Activated CD8-positive, alpha-beta T cell treated with anti-CD3 and anti-CD28 coated beads, Interleukin-2, amount 10 ng/mL, durations not matched to agents 7 days and 5 days (primary cell): Measurements from ENCODE around the gene PPP6R1. TPM values are rescaled to one million over a fixed set of nuclear protein-coding genes. Genes with fewer than 3 reads are reported as not detected.

ENCODE experiments used
- ATAC-seq: fragments of 150-1000 bp; cut with Tn5 transposase; one replicate; pipeline ENCODE4 v1.10.0; 2021; ENCODE audit warnings: moderate library complexity
- CTCF ChIA-PET: fragments of 350-600 bp; sonication (Branson Sonifier 250); formaldehyde crosslinking; loops from one replicate; lab custom pipeline; 2021; ENCODE audit warnings: antibody characterized with exemption; lab: Charles Lee
- POLR2A ChIA-PET: fragments of 350-600 bp; sonication (Branson Sonifier 250); formaldehyde crosslinking; loops from one replicate; lab custom pipeline; 2021; ENCODE audit warnings: antibody characterized with exemption; lab: Charles Lee
- DNase-seq: peaks from one replicate; pipeline ENCODE4 v3.0.0-alpha.2; 2020
- H3K27ac Mint-ChIP-seq: one replicate; pipeline ENCODE4 v1.8.0; 2021; ENCODE audit warnings: mild to moderate bottlenecking, mixed read lengths
- H3K27me3 Mint-ChIP-seq: one replicate; pipeline ENCODE4 v1.8.0; 2021; ENCODE audit warnings: low read depth, mixed read lengths
- H3K36me3 Mint-ChIP-seq: one replicate; pipeline ENCODE4 v1.8.0; 2021; ENCODE audit warnings: low read depth, mixed read lengths
- H3K4me1 Mint-ChIP-seq: one replicate; pipeline ENCODE4 v1.8.0; 2021; ENCODE audit warnings: low read depth, mixed read lengths
- H3K4me3 Mint-ChIP-seq: one replicate; pipeline ENCODE4 v1.8.0; 2021; ENCODE audit warnings: mild to moderate bottlenecking, mixed read lengths
- H3K9me3 Mint-ChIP-seq: one replicate; pipeline ENCODE4 v1.8.0; 2022; ENCODE audit warnings: mixed read lengths; ENCODE audit not compliant: insufficient read depth
- total RNA-seq, 2 experiments: library from RNA; stranded (reverse); gene quantifications; one replicate each; pipeline ENCODE4 v1.2.3, GENCODE V29; 2021

The PPP6R1 gene
- total RNA-seq, 2 experiments from 2014 or later: 256 to 265 TPM

DNA sequence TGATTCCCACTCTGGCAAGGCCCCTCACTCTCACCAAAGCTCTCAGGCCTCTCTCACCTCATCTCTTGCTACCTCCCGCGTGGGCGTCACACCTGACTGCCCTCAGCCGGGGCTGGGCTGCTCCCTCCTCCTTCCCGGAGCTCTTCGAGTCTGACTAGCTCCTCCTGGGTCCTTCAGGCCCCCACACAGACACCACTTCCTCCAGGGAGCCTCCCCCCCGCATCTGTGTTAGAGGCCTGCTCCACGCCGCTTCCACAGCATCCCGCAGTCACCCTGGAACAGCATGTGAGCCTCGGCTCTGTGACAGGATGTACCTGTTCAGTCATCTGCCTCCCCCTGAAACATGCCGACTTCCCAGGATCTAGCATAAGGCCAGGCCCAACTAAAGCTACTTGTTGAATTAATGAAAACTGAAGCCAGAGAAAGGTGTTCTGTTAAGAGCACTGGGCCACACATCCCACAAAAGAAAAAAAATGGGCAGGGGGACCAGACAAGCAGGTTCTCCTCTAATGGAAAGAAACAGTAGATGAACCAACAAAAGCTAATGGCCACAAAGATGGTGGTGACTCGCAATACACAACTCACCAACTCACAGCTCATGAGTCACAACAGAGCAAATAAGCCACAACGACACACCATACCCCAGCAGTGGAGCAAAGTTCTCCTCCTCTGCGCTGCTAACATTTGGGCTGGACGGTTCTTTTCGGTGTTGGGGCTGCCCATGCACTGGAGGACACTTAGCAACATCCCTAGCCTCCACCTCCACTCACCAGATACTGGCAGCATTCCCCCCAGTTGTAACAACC, 3.0 kb downstream of the PPP6R1 start:
- ATAC-seq (no peak), DNase-seq (peak; percentile 69)
- POLR2A ChIA-PET: interaction anchor here (0.6 to 3.7 kb wide), 8 partner anchors 10 to 206 kb away, joined by 3 to 19 read pairs (median 6); partner anchors contain the start of genes HSPBP1, ISOC2, TMEM238 and UBE2S
- Mint-ChIP-seq H3K27me3 (no peaks in the 10 kb centered on the region), H3K9me3 (no peaks in the 10 kb centered on the region), H3K4me1 (peaks cover 56% of the 10 kb centered on the region), H3K36me3 (peaks cover 64% of the 10 kb centered on the region), H3K4me3 (peak overlapping the region; percentile 91), H3K27ac (peak overlapping the region; percentile 100)
- CTCF ChIA-PET: interaction anchor here (1.3 to 3.8 kb wide), 8 partner anchors 24 to 248 kb away, joined by 3 to 24 read pairs (median 8); partner anchors contain the start of genes HSPBP1, KMT5C and TMEM238

DNA sequence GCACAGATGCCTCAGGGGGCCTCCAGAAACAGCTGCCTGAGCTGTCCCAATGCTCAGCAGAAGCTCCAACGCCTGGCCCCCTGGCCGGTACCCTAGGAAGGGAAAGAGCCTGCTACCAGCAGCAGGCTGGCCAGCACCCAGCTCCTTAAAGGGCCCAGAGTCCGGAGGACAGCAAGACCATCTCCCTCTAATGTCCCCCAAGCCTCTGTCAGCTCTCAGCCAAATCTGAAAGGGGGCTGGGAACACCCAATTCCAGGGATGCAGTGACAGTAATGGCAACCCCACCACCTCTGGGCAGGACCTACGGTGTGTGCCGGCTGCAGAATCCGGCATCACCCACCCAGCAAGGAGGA, 4.2 kb downstream of the PPP6R1 start:
- Mint-ChIP-seq H3K27me3 (no peaks in the 10 kb centered on the region), H3K9me3 (no peaks in the 10 kb centered on the region), H3K4me1 (peaks cover 54% of the 10 kb centered on the region), H3K4me3 (peak overlapping the region; percentile 91), H3K36me3 (peaks cover 68% of the 10 kb centered on the region), H3K27ac (peak overlapping the region; percentile 100)
- ChIA-PET POLR2A (interaction anchor here (0.7 to 3.7 kb wide), 10 partner anchors 12 to 351 kb away, joined by 3 to 18 read pairs (median 4); partner anchors contain the start of genes HSPBP1, KMT5C, TMEM238 and UBE2S), CTCF (interaction anchor here (0.9 to 3.8 kb wide), 12 partner anchors 8 to 400 kb away, joined by 3 to 24 read pairs (median 6); partner anchors contain the start of genes HSPBP1, KMT5C, TMEM238 and ZNF784)
- no peak for ATAC-seq
- no peak for DNase-seq

DNA sequence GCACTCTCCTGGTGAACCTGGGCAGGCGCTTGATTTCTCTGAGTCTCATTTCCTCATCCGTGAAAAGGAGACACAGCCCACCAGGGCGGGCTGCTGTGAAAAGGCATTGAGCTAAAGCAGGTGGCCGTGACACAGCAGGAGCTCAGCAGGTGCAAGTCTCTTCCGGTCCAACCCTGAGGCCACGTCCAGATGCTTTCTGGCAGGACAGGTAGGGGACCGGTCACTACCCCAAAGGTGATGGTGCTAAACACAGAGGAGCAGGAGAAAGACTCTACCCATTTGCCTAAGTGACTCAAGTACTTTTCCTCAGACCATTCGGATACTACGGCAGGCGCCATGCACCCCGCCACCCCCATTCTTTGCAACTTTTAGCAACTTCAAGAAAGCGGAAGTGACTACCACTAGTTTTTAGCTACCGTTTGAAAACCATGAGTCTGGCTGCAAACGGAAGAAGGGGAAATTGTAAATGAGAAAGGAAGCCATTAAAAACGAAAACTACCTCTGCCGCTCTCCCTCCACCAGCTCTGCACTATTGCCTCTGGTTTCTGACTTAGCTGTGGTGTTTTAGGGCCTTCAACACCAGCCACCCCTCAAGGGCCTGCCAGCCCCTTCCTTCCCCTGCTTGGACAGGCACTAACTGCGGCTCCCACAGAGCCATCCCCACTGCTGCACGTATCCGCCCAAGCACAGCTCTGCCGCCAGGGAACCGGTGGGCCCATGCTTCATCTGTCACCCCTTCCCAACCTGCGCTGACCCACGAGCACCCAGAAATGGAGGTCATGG, 4.8 kb downstream of the PPP6R1 start:
- Mint-ChIP-seq H3K4me1 (peaks cover 51% of the 10 kb centered on the region), H3K27me3 (no peaks in the 10 kb centered on the region), H3K36me3 (peaks cover 68% of the 10 kb centered on the region), H3K9me3 (no peaks in the 10 kb centered on the region), H3K27ac (peak overlapping the region; percentile 100), H3K4me3 (peak overlapping the region; percentile 91)
- ATAC-seq (peak; percentile 29), DNase-seq (peak; percentile 80)
- ChIA-PET POLR2A (interaction anchor here (0.6 to 3.7 kb wide), 13 partner anchors 12 to 1821 kb away, joined by 3 to 18 read pairs (median 4); partner anchors contain the start of genes HSPBP1, KMT5C, TMEM238 and UBE2S), CTCF (interaction anchor here (0.7 to 3.8 kb wide), 13 partner anchors 9 to 400 kb away, joined by 3 to 24 read pairs (median 4); partner anchors contain the start of genes HSPBP1, KMT5C, TMEM238 and ZNF784)

DNA sequence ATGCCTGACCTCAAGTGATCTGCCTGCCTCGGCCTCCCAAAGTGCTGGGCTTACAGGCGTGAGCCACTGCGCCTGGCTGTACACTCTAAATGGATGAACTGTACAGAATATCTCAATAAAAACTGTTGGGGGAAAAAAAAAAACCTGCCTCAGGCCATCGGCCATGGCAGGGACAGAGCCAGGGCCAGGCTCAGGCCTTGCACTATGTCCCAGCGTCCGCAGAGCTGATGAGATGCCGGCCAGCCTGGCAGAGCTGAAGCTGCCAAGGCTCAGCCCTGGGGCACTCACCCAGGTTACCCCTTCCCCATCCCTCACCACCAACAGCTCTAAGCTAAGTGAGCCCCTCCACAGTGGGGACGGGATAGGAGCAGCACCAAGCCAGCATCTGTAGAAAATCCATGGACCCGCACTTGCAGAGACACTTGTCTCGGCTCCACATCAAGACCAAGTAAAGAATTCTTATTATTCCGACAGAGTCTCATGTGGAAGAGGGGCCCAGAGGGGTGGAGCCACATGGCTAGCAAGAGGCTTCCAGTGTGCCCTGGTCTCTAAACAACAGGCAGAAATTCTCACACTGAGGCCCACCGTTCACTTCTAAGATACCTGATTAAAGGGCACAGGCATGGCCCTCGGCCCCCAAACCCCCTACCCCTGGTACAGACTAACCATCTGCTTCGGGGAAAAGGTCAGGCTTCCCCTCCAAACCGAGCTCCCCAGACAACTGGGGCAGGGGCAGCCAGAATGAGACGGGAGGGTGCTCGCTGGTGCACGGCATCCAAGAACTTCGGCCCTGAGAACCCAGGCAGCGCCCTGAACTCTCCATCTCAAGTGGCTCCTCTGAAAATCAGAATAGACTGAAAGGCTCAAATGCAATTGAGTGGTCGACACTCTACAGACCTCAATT, 5.8 kb downstream of the PPP6R1 start:
- DNase-seq: no peak
- ChIA-PET CTCF (interaction anchor here (1.0 to 3.8 kb wide), 9 partner anchors 10 to 251 kb away, joined by 3 to 24 read pairs (median 7); partner anchors contain the start of genes HSPBP1, KMT5C and TMEM238), POLR2A (interaction anchor here (0.7 to 1.9 kb wide), 7 partner anchors 11 to 154 kb away, joined by 3 to 14 read pairs (median 4); partner anchors contain the start of genes KMT5C, TMEM238 and UBE2S)
- Mint-ChIP-seq H3K27me3 (no peaks in the 10 kb centered on the region), H3K36me3 (peaks cover 76% of the 10 kb centered on the region), H3K27ac (peak overlapping the region; percentile 100), H3K4me3 (peak overlapping the region; percentile 91), H3K4me1 (peaks cover 61% of the 10 kb centered on the region), H3K9me3 (no peaks in the 10 kb centered on the region)
- ATAC-seq: no peak

DNA sequence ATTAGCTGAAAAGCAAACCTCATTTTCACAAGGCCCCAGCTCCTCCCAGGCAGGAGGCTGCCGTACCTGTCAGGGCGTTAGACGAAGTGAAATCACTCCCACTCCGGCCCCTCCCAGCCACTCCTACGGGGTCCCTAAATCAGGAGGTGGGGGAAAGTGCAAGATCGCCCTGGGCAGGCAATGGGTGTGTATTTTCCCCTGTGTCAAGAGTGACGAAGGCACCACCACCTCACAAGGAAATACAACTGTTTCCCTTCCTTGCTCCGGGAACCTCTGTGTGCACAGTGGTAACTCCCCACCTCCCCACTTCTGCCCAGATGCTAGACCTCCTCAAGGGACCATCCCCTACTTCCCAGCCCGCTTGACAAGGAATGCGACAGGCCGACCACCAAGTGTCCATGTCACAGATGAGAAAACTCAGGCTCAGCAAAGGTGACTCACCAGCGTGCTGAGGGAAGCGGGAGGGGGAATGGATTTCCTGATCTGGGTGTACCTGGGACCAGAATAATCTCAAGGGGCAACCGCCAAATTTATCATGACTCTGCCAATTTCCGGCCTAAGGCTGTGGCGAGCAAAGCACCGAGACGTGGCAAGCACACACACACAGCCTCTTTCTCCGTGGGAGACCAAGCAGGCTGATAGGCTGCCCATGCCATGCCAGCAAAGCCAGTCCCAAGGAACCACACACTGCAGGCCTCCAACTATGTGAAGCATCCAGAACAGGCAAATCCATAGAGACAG, 7.3 kb downstream of the PPP6R1 start:
- no peaks in the 10 kb centered on the region for H3K9me3 Mint-ChIP-seq
- POLR2A ChIA-PET: interaction anchor here (0.9 kb wide), 1 partner anchor 8 kb away, joined by 3 read pairs; no protein-coding TSS in a partner anchor
- H3K27me3 Mint-ChIP-seq: no peaks in the 10 kb centered on the region
- peaks cover 60% of the 10 kb centered on the region for H3K4me1 Mint-ChIP-seq
- peak overlapping the region; percentile 97 for H3K27ac Mint-ChIP-seq
- CTCF ChIA-PET: interaction anchor here (1.0 to 1.8 kb wide), 4 partner anchors 41 to 252 kb away, joined by 3 to 6 read pairs (median 4); partner anchors contain the start of gene DNAAF3
- peaks cover 63% of the 10 kb centered on the region for H3K36me3 Mint-ChIP-seq
- ATAC-seq: peak; percentile 25
- H3K4me3 Mint-ChIP-seq: peak overlapping the region; percentile 91
- DNase-seq: peak; percentile 65

DNA sequence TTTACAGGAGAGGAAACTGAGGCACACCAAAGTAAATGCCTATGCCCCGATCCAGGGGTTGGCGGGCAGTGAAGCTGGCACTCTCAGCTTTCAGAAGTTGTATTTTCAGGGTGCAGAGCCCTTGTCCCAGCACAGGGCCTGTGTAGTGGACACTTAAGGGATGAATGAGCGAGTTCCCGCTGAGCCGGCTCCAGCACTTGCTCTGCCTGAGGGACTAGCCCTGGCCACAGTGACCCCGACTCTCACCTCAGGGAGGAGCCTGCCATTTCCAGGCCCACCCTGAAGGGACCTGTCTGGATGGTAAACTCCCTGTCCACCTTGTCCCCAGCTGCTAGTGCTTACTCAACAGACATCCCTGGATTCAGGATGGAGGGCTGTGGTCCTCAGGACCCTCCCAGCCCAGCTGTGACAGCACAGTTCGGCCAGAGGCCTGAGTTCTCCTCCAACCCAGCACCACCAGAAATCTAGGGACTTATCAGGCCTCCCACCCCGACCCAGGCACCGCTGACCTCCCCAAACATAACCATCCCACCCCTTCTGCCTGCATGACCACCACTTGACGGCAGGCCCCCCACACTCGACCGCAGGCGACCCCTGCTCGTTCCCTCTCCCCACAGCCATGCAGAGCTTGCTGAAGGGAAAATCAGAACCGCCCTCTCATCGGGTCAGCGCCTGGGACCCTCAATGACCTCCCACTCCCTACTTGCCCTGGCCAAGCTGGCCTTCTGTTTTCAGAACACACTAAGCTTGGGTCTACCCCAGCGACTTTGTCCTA, 8.4 kb downstream of the PPP6R1 start:
- peak overlapping the region; percentile 91 for H3K4me3 Mint-ChIP-seq
- H3K36me3 Mint-ChIP-seq: peaks cover 61% of the 10 kb centered on the region
- DNase-seq (no peak), ATAC-seq (no peak)
- H3K27me3 Mint-ChIP-seq: no peaks in the 10 kb centered on the region
- H3K4me1 Mint-ChIP-seq: peaks cover 50% of the 10 kb centered on the region
- H3K9me3 Mint-ChIP-seq: no peaks in the 10 kb centered on the region
- ChIA-PET CTCF (interaction anchor here (1.0 to 1.8 kb wide), 3 partner anchors 42 to 109 kb away, joined by 3 to 6 read pairs (median 3); partner anchors contain the start of gene DNAAF3), POLR2A (interaction anchor here (0.9 to 1.1 kb wide), 2 partner anchors 9 kb away, joined by 3 to 4 read pairs; partner anchors contain the start of gene PPP6R1)
- peak overlapping the region; percentile 97 for H3K27ac Mint-ChIP-seq

DNA sequence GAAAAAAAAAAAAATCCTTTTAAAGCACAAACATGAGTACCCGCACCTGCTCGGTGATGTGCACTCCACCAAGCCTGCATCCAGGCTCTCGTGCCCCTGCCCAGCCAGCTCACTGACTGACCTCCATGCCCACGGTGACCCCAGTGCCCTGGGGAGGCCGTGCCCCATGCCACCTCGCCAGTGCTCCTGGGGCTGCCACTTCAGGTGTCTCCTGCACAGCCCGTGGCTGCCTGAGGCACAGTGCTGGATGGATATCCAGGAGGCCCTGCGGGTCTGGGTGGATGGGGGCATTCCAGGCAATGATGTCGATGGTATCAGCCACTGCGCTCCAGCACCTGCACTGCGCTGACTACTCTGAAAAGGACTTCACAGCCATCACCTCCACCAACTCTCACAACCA, 9.0 kb downstream of the PPP6R1 start:
- CTCF ChIA-PET: interaction anchor here (1.8 kb wide), 1 partner anchor 42 kb away, joined by 6 read pairs; no protein-coding TSS in a partner anchor
- H3K4me1 Mint-ChIP-seq: peaks cover 50% of the 10 kb centered on the region

DNA sequence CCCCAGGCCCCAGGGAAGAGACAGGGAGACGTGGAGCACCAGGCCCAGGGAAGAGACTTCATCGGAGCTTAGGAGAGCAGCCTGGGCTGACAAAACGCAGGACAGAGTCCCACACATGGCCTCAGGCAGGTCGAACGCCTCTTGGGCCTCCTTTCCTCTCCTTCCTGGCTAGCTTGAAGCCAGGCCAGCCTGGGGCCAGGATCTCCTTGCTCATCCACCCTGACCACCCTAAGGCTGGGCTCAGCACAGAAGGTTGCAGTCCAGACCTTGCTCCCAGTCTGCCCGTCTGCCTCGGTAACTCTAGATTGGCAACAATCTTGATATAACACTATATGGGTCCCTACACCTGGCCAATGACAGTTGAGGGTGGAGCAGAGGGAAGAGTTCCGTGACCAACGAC, 10.1 kb downstream of the PPP6R1 start:
- H3K27me3 Mint-ChIP-seq: no peaks in the 10 kb centered on the region
- no peak for DNase-seq
- H3K4me3 Mint-ChIP-seq: no peak overlapping the region
- peaks cover 56% of the 10 kb centered on the region for H3K36me3 Mint-ChIP-seq
- ChIA-PET POLR2A (interaction anchor here (0.7 kb wide), 1 partner anchor 11 kb away, joined by 3 read pairs; the partner anchor contains the start of gene PPP6R1), CTCF (no interaction called here)
- ATAC-seq: no peak
- H3K27ac Mint-ChIP-seq: peak overlapping the region; percentile 74
- no peaks in the 10 kb centered on the region for H3K9me3 Mint-ChIP-seq
- H3K4me1 Mint-ChIP-seq: peaks cover 48% of the 10 kb centered on the region

More for the DNA sequence above, 9.0 kb downstream of the PPP6R1 start:
- POLR2A ChIA-PET: interaction anchor here (0.8 to 1.1 kb wide), 2 partner anchors 9 to 158 kb away, joined by 3 to 4 read pairs; partner anchors contain the start of genes PPP6R1 and UBE2S
- ATAC-seq: no peak
- Mint-ChIP-seq H3K27ac (no peak overlapping the region), H3K27me3 (no peaks in the 10 kb centered on the region), H3K9me3 (no peaks in the 10 kb centered on the region), H3K36me3 (peaks cover 56% of the 10 kb centered on the region), H3K4me3 (no peak overlapping the region)
- DNase-seq: no peak

DNA sequence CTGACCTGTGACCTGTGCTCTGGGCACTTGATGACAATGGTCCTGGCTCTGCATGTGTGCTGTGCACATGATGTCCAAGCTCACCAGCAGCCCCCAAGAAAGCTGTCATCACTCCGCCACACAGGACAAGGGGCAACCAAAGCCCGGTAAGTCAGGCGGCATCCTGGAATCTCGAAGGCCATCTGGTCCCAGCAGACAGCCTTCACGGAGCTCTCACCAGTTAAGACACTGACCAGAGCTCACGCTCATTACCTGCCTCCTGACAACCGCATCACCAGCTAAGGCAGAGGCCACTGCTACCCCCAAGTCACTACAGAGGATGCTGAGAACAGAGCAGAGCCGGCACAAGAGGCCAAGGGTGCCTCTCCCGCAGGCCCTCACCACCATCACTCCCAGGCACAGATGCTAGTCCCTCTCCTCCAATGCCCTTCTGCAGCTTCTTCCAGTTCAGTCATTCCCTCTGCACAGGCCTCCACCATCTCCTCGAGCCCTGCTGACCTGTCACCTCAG, 10.6 kb downstream of the PPP6R1 start:
- DNase-seq (no peak), ATAC-seq (no peak)
- Mint-ChIP-seq H3K9me3 (no peaks in the 10 kb centered on the region), H3K36me3 (peaks cover 54% of the 10 kb centered on the region), H3K4me3 (no peak overlapping the region), H3K27ac (peak overlapping the region; percentile 74), H3K4me1 (peaks cover 43% of the 10 kb centered on the region), H3K27me3 (no peaks in the 10 kb centered on the region)
- CTCF ChIA-PET: no interaction called here
- POLR2A ChIA-PET: interaction anchor here (0.7 kb wide), 1 partner anchor 11 kb away, joined by 3 read pairs; the partner anchor contains the start of gene PPP6R1
